HK-2 (cell line): ENCODE measurements around the gene FBXO10.

Source experiments
- DNase-seq: peaks from one replicate; pipeline ENCODE4 v3.0.0-alpha.2; 2018; ENCODE audit not compliant: unreplicated experiment

The FBXO10 gene

DNA sequence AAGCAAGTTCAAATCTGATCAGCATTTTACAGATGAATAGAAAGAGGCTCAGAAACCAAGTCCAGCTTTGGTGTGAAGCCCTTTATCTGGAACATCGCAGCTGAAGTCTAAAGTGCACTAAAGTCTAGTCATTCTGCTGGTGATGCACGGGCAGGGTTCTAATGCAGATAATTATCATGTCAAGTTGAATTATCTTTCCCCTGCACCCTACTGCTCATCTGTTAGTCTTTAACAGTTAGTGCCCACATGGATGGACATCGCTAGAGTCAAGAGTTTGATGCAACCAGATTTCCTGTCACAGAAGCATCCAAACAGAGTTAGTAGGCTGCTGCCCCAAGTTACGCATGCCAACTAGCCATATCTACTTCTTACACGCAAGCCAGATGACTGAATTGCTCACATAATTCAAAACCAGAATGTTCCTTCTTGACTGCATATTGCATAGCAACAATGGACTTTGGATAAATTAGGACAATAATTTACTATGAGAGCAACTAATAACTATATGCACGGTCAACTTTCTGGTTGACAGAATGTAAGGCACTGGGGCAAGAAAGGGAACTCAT is 17.8 kb upstream of the FBXO10 start:
- no peak for DNase-seq

DNA sequence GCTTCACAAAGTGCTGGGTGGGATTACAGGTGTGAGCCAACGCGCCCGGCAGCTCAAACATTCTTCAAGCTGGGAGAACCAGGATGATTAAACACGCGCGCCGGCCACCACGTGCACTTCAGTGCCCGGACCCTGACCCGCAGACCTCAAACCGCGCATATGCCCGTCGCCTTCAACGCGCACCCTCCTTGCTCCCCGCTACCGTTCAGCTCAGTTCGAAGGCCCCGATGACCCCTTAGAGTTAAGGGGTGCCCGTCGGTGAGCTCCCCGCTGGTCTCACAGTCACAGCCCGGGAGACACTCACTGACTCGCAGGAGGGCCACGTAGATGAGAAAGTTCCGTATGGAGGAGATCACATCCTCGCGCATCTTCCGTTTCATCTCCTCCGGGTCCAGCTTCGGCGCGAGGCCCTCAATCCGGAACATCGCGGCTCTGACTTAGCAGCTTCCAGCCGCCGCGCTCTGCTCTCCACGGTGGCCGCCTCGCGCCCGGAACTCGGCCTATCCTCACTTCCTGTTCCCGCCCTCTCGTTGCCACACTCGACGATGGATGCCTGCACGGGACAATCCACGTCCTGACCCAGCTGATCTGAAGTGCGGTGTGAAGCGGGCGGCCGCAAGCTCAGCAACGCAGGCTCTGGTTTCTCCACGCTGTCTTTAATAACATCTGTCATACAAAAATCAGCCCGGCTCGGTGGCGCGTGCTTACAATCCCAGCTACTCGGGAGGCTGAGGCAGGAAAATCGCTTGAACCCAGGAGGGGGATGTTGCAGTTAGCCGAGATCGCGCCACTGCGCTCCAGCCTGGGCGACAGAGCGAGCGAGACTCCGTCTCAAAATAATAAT is 16.1 kb upstream of the FBXO10 start, which contains the start of gene TOMM5:
TSS of gene TOMM5 (minus strand) at position 490 of the 844 bp plus-strand sequence. CDS start at position 425, 65 bp downstream.
- DNase-seq = peak; percentile 86

DNA sequence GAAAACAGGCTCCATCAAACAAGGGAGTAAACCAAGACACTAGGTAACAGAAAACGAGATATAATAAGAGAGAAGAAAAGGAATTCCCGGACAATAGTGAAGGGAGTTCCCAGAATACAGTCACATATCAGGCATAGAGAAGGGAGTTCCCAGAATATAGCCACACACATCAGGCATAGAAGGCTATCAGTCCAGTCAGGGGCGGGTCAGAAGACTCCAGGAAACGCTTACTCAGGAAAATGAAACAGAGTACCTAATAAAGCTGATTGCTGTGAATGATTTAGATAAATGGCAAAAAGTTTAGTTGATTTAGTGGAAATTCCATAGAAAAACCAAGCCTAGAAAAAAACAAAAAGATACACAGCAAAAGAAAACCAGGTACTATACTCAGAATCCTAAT is 11.3 kb upstream of the FBXO10 start:
- no peak for DNase-seq

DNA sequence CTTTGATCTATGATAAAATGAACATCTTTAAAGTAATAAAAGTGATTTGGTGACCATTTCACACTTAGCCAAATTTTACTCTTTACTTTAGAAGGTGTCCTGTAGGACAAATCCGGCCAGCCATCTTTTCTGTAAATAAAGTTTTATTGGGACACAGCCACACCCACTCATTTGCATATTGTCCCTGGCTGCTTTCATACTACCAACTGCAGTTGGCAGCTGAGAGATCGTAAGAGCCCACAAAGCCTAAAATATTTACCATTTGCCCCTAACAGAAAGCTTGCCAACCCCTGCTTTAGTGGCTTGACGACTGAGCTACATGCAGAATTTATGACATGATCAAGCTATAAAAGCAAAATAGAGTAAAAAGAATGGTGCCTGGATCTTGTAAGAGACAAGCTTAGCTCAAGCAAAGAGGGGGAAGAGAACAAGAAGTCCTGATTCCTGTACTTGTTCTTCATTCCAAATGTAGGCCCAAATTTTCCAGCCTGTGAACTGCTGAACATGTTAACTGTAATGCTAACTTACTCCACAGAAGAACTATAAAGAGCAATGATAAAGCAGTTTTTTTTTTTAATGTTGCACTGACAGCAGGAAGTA is 7.4 kb upstream of the FBXO10 start:
- DNase-seq = no peak

DNA sequence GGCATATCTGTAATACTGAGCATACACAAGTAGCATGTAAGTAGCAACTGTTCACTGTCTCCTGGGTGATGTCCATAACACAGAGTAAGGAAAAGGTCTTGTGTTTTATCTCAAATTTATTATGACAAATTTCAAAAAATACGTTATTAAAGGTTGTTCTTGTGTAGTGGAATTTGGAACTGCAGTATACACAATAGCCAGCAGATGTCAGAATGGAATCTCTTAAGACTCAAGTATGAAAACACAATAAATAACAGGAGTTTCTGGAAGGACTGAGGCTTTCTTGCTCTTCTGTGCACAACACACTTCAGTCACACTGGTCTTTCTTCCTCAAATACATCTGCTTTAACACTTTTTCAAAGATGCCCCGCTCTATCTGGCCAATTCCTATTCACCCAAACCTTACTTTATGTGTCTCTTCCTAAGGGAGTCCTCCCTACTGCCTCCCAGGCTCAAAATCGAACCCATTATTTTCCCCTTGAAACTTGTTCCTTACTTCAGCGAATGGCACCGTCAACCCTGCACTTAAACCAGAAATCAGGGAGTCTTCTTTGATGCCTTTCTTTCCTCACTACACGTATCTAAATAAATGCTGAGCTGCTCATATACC is 6.5 kb upstream of the FBXO10 start:
- DNase-seq = no peak

DNA sequence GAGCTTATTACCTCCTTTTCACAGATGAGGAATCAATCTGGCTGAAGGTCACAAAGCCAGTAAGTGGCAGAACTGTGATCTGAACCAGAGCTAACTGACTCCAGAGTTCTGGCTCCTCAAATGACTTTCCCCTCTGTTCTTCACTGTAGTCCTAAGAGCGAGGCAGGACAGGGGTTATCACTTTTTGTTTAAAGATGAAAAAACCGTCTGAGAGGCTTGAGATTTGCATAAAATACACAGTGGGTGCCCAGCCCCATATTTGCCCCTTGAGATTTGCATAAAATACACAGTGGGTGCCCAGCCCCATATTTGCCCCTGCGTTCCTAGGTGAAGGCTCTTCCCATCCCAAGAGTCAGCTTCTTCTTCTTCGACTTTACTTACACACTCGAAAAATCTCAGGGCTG is 667 bp downstream of the FBXO10 start:
- DNase-seq = no peak

DNA sequence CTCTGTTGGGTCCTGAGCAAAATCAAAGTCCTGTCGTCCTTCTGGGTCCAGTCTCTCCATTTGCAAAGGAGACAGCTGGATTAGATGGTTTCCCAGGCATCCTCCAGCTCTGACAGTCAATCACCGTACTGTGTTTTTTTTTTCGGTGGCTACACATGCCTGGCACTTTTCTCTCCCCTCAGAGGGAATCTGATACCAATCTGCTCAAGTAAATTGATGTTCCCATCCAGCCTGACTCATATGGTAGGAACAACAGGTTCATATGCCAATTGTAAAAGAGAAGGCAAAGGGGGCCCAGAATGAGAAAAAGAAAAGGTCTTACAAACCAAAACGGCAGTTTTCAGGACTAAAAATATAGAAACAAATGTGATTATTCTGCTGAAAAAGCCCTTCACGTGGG is 1.2 kb downstream of the FBXO10 start:
- DNase-seq = no peak

DNA sequence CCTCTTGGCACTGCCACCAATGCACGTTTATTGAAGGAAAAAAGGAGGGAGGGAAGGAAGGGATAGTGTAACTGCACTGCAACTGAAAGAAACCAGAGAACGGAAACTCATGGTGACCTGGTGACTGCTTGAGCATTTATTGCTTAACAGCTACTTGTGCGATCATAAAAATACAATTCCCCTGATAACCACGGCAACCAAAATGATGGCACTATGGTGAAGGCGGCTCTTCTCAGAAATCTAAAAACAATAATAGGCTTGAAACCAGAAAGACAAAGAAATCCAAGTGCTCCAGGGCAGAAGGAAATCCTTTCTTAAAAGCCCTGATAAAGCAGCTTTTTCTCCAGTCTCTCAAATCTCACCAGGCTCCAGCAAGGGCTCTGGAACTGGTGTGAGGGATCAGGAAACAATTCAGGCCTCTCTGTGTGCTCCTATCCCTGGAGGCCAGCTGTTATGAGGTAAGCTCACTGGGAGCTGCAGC is 1.9 kb downstream of the FBXO10 start:
- no peak for DNase-seq

DNA sequence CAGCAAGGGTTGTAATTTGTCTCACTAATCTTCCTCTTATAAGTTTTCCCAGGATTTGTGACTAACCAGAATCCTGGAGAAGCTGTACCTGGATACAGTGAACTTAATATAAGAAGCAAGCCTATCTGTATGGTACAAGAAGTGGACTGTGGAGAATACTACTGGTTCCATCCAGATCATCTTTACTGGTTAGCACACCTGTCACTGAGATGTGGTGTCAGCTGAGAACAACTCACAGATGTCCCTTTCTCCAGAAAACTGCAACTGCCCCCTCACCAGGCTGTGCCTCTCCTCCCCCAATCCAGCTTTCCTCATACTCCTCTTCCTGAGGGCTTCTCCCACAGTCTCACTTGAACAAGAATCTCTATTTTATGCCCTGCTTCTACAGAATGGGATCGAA is 4.9 kb downstream of the FBXO10 start:
- no peak for DNase-seq

DNA sequence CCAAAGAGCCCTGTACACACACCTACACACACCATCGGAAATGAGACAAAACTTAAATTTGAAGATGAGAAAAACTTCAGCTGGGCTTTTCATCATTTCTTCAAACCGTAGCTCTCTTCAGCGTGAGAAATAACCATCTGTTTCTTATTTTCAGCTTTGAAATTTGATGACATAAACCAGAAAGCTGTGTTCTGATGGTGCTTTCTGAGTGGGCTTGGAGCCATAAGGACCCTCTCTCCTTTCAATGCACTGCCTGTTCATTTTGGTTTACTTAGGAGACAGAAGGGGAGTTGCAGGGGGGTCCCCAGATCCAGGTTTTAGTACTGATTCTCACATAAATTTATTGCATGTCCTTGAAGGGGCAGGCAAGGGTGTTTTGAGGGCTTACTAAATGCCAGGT is 9.5 kb downstream of the FBXO10 start:
- no peak for DNase-seq

DNA sequence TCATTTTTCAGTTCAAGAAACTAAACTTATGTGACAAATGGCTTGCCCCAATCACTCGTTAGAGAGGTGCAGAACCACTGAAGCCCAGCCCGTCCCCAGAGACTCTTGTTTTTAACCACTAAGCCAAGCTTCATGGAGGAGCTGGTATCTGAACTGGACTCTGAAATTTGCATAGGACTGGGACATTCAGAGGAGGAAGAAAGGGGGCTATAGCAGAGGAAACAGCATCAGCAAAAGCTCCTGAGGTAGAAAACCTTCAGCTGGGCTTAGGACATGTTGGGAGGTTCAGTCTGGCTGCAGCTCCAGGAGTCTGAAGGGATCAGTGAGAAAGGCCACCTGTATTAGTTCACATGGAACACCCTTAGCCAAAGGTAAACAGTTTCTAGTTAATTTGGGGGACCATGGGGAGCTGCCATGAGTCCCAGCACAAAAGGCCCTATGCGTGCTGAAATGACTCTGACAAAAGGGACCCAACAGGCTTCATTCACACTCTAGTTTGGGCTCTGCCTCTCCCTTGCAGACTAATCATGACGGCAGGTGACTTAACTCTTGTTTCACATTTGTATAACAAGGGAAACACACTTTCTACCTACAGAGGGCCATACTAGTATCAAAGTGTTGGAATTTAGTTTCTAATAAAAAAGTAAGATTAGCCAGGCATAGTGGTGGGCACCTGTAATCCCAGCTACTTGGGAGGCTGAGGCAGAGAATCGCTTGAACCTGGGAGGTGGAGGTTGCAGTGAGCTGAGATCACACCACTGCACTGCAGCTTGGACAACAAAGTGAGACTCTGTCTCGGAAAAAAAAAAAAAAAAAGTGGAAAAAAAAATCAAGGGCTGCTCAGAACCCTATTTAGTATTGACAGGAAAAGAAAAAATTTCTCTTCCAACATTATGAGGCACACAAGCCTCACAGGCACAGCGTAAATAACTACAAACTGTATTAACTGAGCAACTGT is 10.2 kb downstream of the FBXO10 start:
- no peak for DNase-seq

DNA sequence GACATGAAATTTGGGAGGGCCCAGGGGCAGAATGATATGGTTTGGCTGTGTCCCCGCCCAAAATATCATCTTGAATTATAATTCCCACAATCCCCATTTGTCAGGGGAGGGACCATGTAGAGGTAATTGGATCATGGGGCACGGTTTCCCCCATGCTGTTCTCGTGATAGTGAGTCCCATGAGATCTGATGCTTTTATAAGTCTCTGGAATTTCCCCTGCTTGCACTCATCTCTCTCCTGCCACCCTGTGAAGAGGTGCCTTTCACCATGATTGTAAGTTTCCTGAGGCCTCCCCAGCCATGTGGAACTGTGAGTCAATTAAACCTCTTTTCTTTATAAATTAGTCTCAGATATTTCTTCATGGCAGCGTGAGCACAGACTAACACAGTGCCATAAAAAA is 11.3 kb downstream of the FBXO10 start:
- no peak for DNase-seq

DNA sequence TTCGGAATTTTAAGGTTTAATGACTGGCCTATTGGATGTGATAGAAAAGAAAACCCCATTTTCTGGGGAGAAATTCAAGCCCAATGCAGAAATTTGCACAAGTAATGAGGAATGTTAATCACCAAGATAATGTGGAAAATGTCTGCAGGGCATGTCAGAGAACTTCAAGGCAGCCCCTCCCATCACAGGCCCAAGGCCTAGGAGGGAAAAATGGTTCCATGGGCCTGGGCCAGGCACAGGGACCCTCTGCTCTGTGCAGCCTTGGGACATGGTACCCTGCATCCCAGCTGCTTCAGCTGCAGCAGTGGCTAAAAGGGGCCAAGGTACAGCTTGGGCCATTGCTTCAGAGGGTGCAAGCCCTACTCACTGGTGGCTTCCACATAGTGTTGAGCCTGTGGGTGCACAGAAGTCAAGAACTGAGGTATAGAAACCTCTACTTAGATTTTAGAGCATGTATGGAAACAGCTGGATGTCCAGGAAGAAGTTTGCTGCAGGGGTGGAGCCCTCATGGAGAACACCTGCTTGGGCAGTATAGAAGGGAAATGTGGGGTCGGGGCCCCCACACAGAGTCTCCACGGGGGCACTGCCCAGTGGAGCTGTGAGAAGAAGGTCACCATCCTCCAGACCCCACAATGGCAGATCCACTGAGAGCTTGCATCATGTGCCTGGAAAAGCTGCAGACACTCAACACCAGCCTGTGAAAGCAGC is 12.2 kb downstream of the FBXO10 start:
- no peak for DNase-seq

DNA sequence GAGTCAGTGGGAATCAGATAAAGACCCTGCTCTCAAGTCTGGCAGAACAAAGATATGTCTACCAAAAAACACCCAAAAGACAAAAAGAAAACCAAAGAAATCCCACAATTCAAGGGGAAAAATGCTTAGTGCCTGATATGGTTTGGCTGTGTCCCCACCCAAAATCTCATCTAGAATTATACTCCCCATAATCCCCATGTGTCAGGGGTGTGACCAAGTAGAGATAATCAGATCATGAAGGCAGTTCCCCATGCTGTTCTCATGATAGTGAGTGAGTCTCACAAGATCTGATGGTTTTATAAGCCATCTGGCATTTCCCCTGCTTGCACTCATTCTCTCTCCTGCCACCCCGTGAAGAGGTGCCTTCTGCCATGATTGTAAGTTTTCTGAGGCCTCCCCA is 13.4 kb downstream of the FBXO10 start:
- DNase-seq = no peak

DNA sequence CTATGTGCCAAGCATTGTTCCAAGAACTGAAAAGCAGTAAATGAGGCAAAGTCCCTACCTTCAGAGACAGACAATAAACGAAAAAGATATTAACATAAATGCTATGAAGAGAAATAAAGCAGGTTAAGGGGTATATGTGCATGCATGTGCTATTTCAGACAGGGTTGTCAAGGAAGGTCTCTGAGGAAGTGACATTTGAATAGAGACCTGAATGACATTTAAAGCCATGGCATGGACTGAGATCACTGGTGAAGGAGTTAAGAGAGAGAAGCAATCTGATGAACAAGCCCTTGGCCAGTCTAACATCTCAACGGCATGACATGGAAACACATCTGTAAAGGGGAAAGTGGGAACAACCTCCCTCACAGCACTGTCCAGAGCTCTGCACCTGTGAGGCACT is 14.5 kb downstream of the FBXO10 start:
- DNase-seq = no peak

DNA sequence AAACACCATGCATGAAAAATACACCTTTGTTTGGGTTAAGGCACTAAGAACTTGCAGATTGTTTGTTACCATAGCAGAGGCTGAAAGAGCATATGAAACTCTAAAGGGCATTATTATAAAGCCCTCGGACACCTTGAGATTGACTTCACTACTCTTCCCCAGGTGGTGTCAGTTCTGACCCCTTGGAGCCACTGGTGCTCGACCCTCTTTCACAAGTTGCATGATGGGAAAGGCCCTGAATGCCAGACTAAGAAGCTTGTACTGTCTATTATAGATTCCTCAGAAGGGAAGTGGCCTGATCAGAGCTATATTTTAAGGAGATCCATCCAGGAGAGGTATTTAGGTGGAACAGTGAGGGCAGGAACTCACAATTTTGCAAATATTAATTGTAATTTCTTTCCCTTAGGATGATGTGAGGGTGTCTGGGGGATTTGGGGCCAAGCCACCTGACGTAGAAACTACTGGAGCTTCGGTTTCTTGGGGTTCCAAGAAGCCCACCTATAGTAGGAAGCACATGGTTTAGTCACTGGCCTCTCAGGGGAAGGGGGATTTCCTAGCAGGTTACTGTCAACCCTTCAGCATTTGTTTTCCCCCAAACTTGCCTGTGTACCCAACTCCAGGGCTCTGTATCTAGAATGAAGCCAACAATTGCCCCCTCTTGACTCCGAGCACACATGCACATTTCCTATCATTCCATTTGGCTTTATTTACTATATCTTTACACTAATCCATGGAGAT is 16.2 kb downstream of the FBXO10 start:
- DNase-seq = no peak

DNA sequence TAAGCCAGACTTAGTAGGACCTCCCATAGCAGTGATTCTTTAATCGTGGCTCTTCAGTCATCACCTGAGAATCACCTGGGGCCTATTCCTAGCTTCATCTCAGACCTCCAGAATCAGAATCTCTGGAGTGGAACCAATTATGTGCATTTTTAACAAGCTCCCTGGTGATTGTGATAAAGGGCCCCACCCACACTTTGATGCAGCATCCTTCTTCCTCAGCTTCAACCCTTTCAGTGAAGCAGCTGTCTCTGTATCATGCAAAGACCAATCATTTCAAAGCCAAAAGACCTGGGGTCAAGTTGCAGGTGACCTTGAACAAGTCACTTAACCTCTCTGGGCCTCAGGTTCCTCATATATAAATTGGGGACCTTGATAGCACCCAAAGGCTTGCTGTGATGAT is 17.1 kb downstream of the FBXO10 start:
- no peak for DNase-seq

DNA sequence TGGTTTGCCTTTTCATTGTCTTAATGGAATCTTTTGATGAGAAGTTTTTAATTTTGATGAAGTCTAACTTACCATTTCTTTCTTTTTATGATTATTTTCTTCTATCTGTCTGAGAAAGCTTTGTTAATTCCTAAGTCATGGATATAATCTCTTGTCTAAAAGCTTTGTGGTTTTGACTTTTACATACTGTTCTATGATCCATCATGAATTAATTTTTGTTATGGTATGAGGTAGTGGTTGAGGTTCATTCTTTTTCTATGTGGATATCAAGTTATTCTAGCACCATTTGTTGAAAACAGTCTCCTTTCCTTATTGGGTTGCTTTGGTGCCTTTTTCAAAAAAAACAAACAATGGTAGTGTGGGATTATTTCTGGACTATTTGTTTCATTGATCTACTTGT is 20.4 kb downstream of the FBXO10 start:
- no peak for DNase-seq

DNA sequence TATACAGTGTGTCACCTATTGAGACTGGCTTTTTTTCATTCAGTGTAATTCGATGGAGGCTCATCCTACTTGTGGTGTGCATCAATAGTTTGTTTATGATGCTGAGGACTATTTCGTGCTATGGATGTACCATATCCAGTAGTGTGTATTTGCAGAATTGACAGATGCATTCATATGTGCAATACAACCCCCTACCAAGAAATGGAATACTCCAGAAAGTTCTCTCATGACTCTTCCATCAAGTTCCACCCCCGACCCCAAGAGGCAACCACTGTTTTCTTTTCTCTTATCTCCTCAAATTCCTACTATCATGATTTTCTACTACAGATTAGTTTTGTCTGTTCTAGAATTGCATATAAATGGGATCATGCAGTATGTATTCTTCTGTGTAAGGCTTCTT is 21.9 kb downstream of the FBXO10 start:
- no peak for DNase-seq

DNA sequence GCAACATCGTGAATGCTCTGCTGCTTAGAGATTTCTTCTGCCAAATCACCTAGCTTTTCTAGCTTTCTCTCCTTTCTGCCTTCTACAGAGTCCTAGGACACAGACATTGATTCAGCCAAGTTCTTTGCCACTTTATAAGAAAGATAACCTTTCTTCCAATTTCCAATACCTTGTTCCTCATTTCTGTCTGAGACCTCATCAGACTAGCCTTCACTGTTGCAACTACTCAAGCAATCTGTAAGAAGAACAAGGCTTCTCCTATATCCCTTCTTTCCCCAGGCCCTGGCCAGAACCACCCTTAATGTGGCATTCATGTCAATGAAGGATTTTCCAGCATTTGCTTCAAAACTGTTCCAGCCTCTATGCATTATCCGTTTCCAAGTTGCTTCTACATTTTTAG is 24.3 kb downstream of the FBXO10 start:
- DNase-seq = no peak
